ENCODE measurements around the gene IQGAP2. TPM values are rescaled to one million over a fixed set of nuclear protein-coding genes. Genes with fewer than 3 reads are reported as not detected.
A peak's percentile ranks its signal among the peaks of the same experiment; 100 is the strongest.

Gene IQGAP2
- total RNA-seq, 6 donors from 2014 or later = 24.3 to 57.6 (median 28.9) TPM

GRCh38 chr5:76456258-76456657 is 53.2 kb downstream of the IQGAP2 start:
- ATAC-seq (ENCODE audit: low FRiP score in 2 of 2) = no peak
- no peak for DNase-seq
- no peaks in the 10 kb centered on the region for H3K9me3 ChIP-seq
- 53 to 73% methylated on average over 4 of the region's 4 CpGs for WGBS, 2 donors
- H3K4me1 ChIP-seq = peaks cover under 1 to 32% (median 15%) of the 10 kb centered on the region in 4 donors
- no peaks in the 10 kb centered on the region for H3K36me3 ChIP-seq
- no peak overlapping the region for H3K27ac ChIP-seq
- TF ChIP-seq EP300 (IDR thresholded peaks at IDR 0.05) (no peak), POLR2A (IDR thresholded peaks at IDR 0.05) (no peak), CTCF (IDR thresholded peaks at IDR 0.05) (no peak), POLR2AphosphoS5 (IDR thresholded peaks at IDR 0.05) (no peak)
- no peaks in the 10 kb centered on the region for H3K27me3 ChIP-seq
- no peak overlapping the region for H3K4me3 ChIP-seq

GRCh38 chr5:76457674-76458485 is 54.8 kb downstream of the IQGAP2 start:
- Histone ChIP-seq H3K9me3 (no peaks in the 10 kb centered on the region), H3K27me3 (no peaks in the 10 kb centered on the region), H3K4me3 (no peak overlapping the region), H3K36me3 (no peaks in the 10 kb centered on the region), H3K27ac (no peak overlapping the region), H3K4me1 (peaks cover 0 to 32% (median 15%) of the 10 kb centered on the region in 4 donors)
- WGBS, 2 donors = 40 to 45% methylated on average over 4 of the region's 4 CpGs
- TF ChIP-seq POLR2A (IDR thresholded peaks at IDR 0.05) (no peak), EP300 (IDR thresholded peaks at IDR 0.05) (no peak), CTCF (IDR thresholded peaks at IDR 0.05) (no peak), POLR2AphosphoS5 (IDR thresholded peaks at IDR 0.05) (no peak)
- ATAC-seq (ENCODE audit: low FRiP score in 2 of 2) (peak in 1 of 2 donors; percentile 32), DNase-seq (peak in 1 of 2 donors; percentile 48)

- ATAC-seq (ENCODE audit: low FRiP score in 2 of 2) (no peak), DNase-seq (no peak)
- no peak for TF ChIP-seq POLR2AphosphoS5 (IDR thresholded peaks at IDR 0.05)
- no peak for TF ChIP-seq POLR2A (IDR thresholded peaks at IDR 0.05)
- TF ChIP-seq CTCF (IDR thresholded peaks at IDR 0.05) = no peak
- no peak for TF ChIP-seq EP300 (IDR thresholded peaks at IDR 0.05)
- 53 to 93% methylated on average over 1 of the region's 1 CpG for WGBS, 2 donors
- H3K27me3 ChIP-seq = no peaks in the 10 kb centered on the region
- H3K4me1 ChIP-seq = peaks cover 0 to 32% (median 15%) of the 10 kb centered on the region in 4 donors
- H3K36me3 ChIP-seq = no peaks in the 10 kb centered on the region
- H3K4me3 ChIP-seq = no peak overlapping the region
- H3K9me3 ChIP-seq = no peaks in the 10 kb centered on the region
- no peak overlapping the region for H3K27ac ChIP-seq
Measured at GRCh38 chr5:76458486-76458830, 55.4 kb downstream of the IQGAP2 start.

- ATAC-seq (ENCODE audit: low FRiP score in 2 of 2) (no peak), DNase-seq (no peak)
- Histone ChIP-seq H3K27ac (no peak overlapping the region), H3K27me3 (no peaks in the 10 kb centered on the region), H3K36me3 (no peaks in the 10 kb centered on the region), H3K4me3 (no peak overlapping the region), H3K4me1 (peaks cover 0 to 32% (median 15%) of the 10 kb centered on the region in 4 donors), H3K9me3 (no peaks in the 10 kb centered on the region)
- TF ChIP-seq POLR2AphosphoS5 (IDR thresholded peaks at IDR 0.05) (no peak), POLR2A (IDR thresholded peaks at IDR 0.05) (no peak), EP300 (IDR thresholded peaks at IDR 0.05) (no peak), CTCF (IDR thresholded peaks at IDR 0.05) (no peak)
- whole genome bisulfite sequencing, 2 donors = 94 to 95% methylated on average over 3 of the region's 3 CpGs
Measured at GRCh38 chr5:76460104-76460503, 57.0 kb downstream of the IQGAP2 start.
